A549 (cell line): ENCODE measurements around the gene UHRF2.

Source experiments
- CTCF ChIP-seq: fragments of >200 bp; sonication (Bioruptor Twin); formaldehyde crosslinking; IDR thresholded peaks from 3 replicates; pipeline ENCODE4 v1.5.1; 2016
- EP300 ChIP-seq, 2 experiments: fragments of >200 bp; sonication (Bioruptor Twin); formaldehyde crosslinking; IDR thresholded peaks; 2 replicates in 1 of 2; 3 replicates in 1 of 2; pipeline ENCODE4 v1.6.1; 2016 to 2017
- MAX ChIP-seq: IDR thresholded peaks from 2 replicates; pipeline ENCODE4 v1.6.1; 2012
- MYC ChIP-seq: IDR thresholded peaks from 2 replicates; pipeline ENCODE4 v1.6.1; 2012; ENCODE audit warnings: mild to moderate bottlenecking, inconsistent platforms, low read length, improper control_type of control experiment, borderline replicate concordance
- RAD21 ChIP-seq, 2 experiments: fragments of >200 bp in 1 of 2; sonication (Bioruptor Twin) in 1 of 2; formaldehyde crosslinking in 1 of 2; IDR thresholded peaks in 1 of 2; conservative IDR thresholded peaks in 1 of 2; 2 replicates in 1 of 2; 3 replicates in 1 of 2; pipeline ENCODE4 v1.6.1; 2012 to 2018; ENCODE audit warnings: inconsistent platforms in 1 of 2

DNA sequence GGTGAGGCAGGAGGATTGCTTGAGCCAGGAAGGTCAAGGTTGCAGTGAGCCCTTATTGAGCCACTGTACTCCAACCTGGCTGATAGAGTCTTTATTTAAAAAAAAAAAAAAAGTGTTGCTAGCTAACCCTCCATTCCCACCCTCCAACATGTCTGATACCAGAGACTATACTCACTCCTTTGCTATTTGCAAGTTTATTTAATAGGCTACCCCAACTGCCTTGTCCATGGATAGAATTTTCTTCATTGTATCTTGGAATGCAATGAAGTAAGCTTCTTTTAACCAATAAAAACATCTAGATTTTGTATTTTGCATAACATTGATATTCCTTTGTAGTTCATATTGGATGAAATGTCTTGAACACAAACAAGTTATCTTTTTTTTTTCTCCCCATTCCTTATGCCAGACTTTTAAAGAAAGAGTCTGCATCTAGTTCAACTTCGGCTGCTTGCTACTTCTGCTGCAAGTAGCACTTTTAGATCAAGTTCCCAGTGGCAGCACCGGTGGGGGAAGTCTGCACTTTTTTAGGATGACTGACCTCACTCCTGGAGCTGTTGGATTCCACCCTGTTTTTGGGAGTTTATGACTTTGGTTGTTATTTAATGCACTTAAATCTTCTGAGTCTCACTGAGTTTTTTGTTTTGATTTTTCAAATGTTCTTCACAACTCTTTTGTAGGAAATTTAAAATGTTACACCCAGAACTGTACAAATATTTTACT lies 112.5 kb downstream of the UHRF2 start:
- TF ChIP-seq MAX (no peak), CTCF (no peak), MYC (no peak), EP300 (IDR thresholded peaks at IDR 0.05) (no peak), RAD21 (conservative IDR thresholded peaks at IDR 0.05 in 1 of 2, IDR thresholded peaks at IDR 0.05 in 1 of 2) (no peak)
